GM10266 (cell line): ENCODE data around the gene BOLA1.

Experiments used
- DNase-seq: peaks from one replicate; pipeline ENCODE4 v3.0.0; 2012; ENCODE audit errors: extremely low spot score
- CTCF ChIP-seq: IDR thresholded peaks from 2 replicates; pipeline ENCODE4 v1.5.1; 2012; ENCODE audit warnings: mild to moderate bottlenecking, low read depth; ENCODE audit not compliant: control insufficient read depth, insufficient read depth; ENCODE audit errors: missing control alignments

The BOLA1 gene

GRCh38 chr1:149931212-149931790, 31.9 kb downstream of the BOLA1 start:
- DNase-seq: no peak
- TF ChIP-seq CTCF: no peak

- TF ChIP-seq CTCF: no peak
- no peak for DNase-seq
Measured at GRCh38 chr1:149932474-149932873, 33.1 kb downstream of the BOLA1 start.

DNA sequence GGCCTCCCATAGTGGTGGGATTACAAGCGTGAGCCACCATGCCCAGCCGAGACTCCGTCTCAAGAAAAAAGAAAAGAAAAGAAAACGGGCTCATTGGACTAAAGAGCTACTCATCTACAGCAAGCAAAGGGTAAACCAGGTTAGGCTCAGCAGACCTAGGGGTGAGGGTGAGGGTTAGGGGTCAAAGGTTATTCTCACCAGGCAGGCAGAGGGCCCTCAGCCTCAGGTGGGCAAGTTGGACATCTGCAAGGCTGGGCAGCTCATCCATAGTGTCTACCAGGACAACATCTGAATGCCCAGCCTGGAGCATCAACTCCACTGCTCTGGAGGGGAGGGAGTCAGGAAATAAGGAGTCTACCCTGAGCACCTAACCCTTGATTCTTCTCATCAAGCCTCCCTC, 33.8 kb downstream of the BOLA1 start:
- no peak for DNase-seq
- no peak for TF ChIP-seq CTCF

GRCh38 chr1:149934356-149934755, 35.0 kb downstream of the BOLA1 start:
- DNase-seq: no peak
- no peak for TF ChIP-seq CTCF

DNA sequence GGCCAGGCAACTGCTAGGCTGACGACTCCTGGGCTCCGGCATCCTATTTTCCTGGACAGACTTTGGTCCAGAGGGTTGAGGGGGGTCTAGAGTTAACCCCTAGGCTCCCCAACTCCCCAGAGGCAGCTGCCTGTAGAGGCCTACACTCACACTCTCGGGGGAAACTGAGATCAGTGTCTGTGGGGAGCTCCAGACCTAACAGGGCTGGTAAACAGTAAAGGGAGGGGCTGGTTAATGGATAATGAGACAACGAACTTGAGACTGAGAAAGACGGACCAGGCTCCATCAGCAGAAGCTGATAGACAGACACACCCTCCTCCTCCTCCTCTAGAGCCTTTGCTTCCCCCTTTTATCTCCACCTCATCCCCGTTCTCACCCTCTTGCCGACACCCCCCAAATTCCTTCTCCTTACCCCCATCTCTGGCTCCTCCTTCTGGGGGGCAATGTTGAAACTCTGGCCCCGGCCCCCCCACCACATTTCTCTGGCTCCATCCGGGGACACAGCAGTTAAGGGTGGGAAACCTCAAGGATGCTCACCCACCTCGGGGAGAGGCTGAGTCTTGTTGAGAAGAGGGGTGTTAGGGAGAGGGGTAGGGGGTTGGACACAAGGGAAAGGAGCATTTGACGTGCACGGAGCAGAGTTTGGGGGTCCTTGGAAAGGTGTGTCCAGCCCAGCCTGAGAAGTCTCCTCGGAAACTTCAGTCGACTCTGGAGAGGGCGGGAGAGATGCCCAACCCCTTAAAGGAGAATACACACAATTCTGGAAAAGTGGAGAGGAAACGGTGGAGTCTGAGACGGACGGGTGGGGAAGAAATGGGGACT, 37.0 kb downstream of the BOLA1 start, which contains the start of gene MTMR11:
Gene MTMR11 (minus strand): TSS at position 710 of the 822 bp plus-strand sequence. CDS start 232 bp downstream, at position 478.
- no peak for TF ChIP-seq CTCF
- no peak for DNase-seq

DNA sequence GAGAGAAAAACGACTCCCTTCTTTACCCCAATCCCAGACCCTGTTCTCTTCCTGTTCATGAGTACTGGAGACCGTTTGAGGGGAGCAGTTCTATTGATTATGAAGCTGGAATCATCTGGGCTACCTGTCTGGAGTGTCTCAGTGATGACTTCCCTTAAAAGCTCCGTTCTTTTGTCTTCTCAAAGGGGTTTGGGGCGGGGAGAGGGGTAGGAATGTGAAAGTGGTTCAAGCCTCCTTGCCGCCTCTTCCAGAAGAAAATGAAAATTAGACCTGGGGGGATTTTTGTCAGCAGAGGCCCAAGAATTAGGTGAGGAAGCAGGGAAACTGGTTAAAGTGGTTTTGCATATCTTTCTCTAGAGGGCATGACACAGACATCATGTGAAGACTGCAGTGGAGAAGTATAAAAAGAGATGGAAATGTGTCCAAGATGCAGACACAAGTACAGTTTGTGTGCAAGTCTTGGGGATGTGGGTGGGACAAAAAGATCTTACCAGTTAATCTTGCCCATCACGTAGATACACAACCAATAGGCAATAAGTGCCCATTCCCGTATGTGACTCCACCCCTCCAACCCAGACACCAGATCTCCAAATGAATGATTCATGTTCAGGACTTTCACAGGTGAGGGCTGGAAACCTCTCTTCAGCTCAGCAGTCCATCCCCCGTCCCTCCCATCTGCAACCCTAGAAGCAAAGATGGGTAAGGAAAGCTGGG, 37.8 kb downstream of the BOLA1 start:
- no peak for DNase-seq
- TF ChIP-seq CTCF: no peak
